Measurements from ENCODE around the gene KLHL3.

The KLHL3 gene

DNA sequence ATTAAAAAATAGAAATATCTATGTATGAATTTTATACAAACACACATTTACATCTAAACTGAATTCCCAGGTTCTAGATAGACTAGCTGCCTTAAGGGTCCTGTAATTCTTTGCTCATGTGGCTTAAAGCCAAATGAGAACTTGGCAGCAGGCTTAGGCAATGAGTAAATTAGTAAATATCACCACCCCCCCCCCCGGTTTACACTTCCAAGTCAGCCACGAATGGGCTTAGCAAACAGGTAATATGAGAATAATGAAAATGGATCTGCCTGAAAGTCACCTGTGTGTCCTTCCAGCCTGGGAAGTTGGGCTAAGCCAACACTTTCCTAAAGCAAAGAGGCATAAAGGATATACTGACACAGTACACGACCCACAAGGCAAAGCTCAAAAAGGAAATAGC is 108.6 kb downstream of the KLHL3 start:
- H3K79me2 ChIP-seq (ENCODE audit: insufficient read depth, low read length), result no peaks in the 10 kb centered on the region
- no peaks in the 10 kb centered on the region for H3F3A ChIP-seq (ENCODE audit: insufficient read depth)
- H3K4me3 ChIP-seq (ENCODE audit: insufficient read depth, low read length, poor library complexity, severe bottlenecking), result no peak overlapping the region
- H3K9me2 ChIP-seq (replicated peaks; ENCODE audit: insufficient read depth, low read length), result no peaks in the 10 kb centered on the region
- no peaks in the 10 kb centered on the region for H3K36me3 ChIP-seq (ENCODE audit: low read length)
- TF ChIP-seq, protein P1, sequence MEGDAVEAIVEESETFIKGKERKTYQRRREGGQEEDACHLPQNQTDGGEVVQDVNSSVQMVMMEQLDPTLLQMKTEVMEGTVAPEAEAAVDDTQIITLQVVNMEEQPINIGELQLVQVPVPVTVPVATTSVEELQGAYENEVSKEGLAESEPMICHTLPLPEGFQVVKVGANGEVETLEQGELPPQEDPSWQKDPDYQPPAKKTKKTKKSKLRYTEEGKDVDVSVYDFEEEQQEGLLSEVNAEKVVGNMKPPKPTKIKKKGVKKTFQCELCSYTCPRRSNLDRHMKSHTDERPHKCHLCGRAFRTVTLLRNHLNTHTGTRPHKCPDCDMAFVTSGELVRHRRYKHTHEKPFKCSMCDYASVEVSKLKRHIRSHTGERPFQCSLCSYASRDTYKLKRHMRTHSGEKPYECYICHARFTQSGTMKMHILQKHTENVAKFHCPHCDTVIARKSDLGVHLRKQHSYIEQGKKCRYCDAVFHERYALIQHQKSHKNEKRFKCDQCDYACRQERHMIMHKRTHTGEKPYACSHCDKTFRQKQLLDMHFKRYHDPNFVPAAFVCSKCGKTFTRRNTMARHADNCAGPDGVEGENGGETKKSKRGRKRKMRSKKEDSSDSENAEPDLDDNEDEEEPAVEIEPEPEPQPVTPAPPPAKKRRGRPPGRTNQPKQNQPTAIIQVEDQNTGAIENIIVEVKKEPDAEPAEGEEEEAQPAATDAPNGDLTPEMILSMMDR (IDR thresholded peaks at IDR 0.05; ENCODE audit: insufficient read depth, low read length, poor library complexity, severe bottlenecking), result no peak
- TF ChIP-seq EZH2phosphoT487 (conservative IDR thresholded peaks at IDR 0.05; ENCODE audit: low read length), result no peak
- H4K20me1 ChIP-seq (ENCODE audit: low read depth, low read length), result no peaks in the 10 kb centered on the region
- no peak overlapping the region for H3K27ac ChIP-seq (ENCODE audit: low read depth, low read length)
- no peaks in the 10 kb centered on the region for H3K9me3 ChIP-seq (ENCODE audit: insufficient read depth, low read length)
- H2AFZ ChIP-seq (ENCODE audit: low read depth, low read length, severe bottlenecking), result no peak overlapping the region
- no peak overlapping the region for H3K4me2 ChIP-seq (ENCODE audit: low read depth, low read length, poor library complexity, severe bottlenecking)
- H3K9ac ChIP-seq (ENCODE audit: low read length), result no peak overlapping the region
- no peaks in the 10 kb centered on the region for H3K27me3 ChIP-seq (ENCODE audit: low read length)

DNA sequence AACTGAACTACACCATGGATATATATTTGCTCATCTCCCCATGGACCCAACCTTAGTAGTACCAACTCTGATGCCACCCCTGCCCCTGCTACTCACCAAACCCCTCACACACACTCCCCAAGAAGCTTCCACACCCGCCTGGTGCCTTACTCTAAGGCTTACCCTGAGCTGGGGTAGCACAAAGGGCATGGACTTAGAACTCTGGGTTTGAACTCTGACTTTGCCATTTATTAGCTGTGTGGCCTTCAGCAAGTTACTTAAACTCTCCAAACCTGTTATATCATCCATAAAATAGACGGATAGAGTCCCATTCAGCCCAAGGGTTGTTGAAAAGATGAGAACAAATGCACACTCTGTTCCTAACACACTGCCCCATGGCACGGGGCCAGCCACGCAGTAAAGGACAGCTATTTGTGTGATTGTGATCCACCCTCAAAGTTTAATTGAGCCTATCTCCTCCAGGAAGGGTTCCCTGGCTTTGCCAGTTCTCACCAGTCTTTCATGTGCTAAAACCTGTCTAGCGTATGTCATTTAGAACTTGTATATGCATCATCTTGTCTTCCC is 111.0 kb downstream of the KLHL3 start:
- H3K4me3 ChIP-seq (ENCODE audit: insufficient read depth, low read length, poor library complexity, severe bottlenecking), result no peak overlapping the region
- H3K79me2 ChIP-seq (ENCODE audit: insufficient read depth, low read length), result no peaks in the 10 kb centered on the region
- no peaks in the 10 kb centered on the region for H3F3A ChIP-seq (ENCODE audit: insufficient read depth)
- no peak overlapping the region for H3K27ac ChIP-seq (ENCODE audit: low read depth, low read length)
- H3K9me2 ChIP-seq (replicated peaks; ENCODE audit: insufficient read depth, low read length), result no peaks in the 10 kb centered on the region
- no peak overlapping the region for H3K9ac ChIP-seq (ENCODE audit: low read length)
- TF ChIP-seq EZH2phosphoT487 (conservative IDR thresholded peaks at IDR 0.05; ENCODE audit: low read length), result no peak
- TF ChIP-seq, protein P1 (IDR thresholded peaks at IDR 0.05; ENCODE audit: insufficient read depth, low read length, poor library complexity, severe bottlenecking), result no peak
- no peak overlapping the region for H2AFZ ChIP-seq (ENCODE audit: low read depth, low read length, severe bottlenecking)
- H3K9me3 ChIP-seq (ENCODE audit: insufficient read depth, low read length), result no peaks in the 10 kb centered on the region
- no peak overlapping the region for H3K4me2 ChIP-seq (ENCODE audit: low read depth, low read length, poor library complexity, severe bottlenecking)
- no peaks in the 10 kb centered on the region for H3K36me3 ChIP-seq (ENCODE audit: low read length)
- no peaks in the 10 kb centered on the region for H3K27me3 ChIP-seq (ENCODE audit: low read length)
- no peaks in the 10 kb centered on the region for H4K20me1 ChIP-seq (ENCODE audit: low read depth, low read length)

DNA sequence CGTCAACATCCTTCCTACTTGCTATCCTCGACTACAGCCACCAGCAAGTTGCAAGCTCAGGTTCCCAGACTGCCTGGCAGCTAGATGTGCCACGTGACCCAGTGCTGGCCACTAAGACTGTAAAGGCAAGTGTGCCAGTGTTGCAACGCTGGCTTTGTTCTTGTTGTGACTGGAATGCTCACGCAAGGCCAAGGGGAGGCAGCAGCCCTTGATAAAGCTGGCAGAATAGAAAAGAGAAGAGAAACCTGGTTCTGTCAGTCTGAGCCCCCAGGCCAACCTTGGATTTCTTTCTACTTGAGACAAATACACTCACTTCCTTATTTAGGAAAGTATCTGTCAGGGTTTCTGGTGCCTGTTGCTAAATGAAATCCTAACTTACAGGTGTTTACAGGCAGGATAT is 113.0 kb downstream of the KLHL3 start:
- no peak overlapping the region for H3K4me3 ChIP-seq (ENCODE audit: insufficient read depth, low read length, poor library complexity, severe bottlenecking)
- H3K27ac ChIP-seq (ENCODE audit: low read depth, low read length), result no peak overlapping the region
- no peaks in the 10 kb centered on the region for H3F3A ChIP-seq (ENCODE audit: insufficient read depth)
- TF ChIP-seq EZH2phosphoT487 (conservative IDR thresholded peaks at IDR 0.05; ENCODE audit: low read length), result no peak
- TF ChIP-seq, protein P1 (IDR thresholded peaks at IDR 0.05; ENCODE audit: insufficient read depth, low read length, poor library complexity, severe bottlenecking), result no peak
- no peaks in the 10 kb centered on the region for H3K79me2 ChIP-seq (ENCODE audit: insufficient read depth, low read length)
- H3K9ac ChIP-seq (ENCODE audit: low read length), result no peak overlapping the region
- no peak overlapping the region for H2AFZ ChIP-seq (ENCODE audit: low read depth, low read length, severe bottlenecking)
- H3K36me3 ChIP-seq (ENCODE audit: low read length), result no peaks in the 10 kb centered on the region
- H3K9me3 ChIP-seq (ENCODE audit: insufficient read depth, low read length), result no peaks in the 10 kb centered on the region
- no peaks in the 10 kb centered on the region for H3K27me3 ChIP-seq (ENCODE audit: low read length)
- H3K4me2 ChIP-seq (ENCODE audit: low read depth, low read length, poor library complexity, severe bottlenecking), result no peak overlapping the region
- no peaks in the 10 kb centered on the region for H4K20me1 ChIP-seq (ENCODE audit: low read depth, low read length)
- no peaks in the 10 kb centered on the region for H3K9me2 ChIP-seq (replicated peaks; ENCODE audit: insufficient read depth, low read length)
